Neural cell (in vitro differentiated cells): ENCODE measurements around the gene SPOCK1. TPM values are rescaled to one million over a fixed set of nuclear protein-coding genes. Genes with fewer than 3 reads are reported as not detected.

ENCODE experiments used
- H2AFZ ChIP-seq: fragments of 200-600, 300-800 bp; sonication (generic), shearing (Covaris generic); 2 replicates; pipeline ENCODE4 v1.6.0; 2014; ENCODE audit warnings: low read depth, mild to moderate bottlenecking, antibody characterized with exemption, low read length, moderate library complexity
- H3F3A ChIP-seq: fragments of 200-600 bp; shearing (Covaris generic); 2 replicates; pipeline ENCODE4 v1.6.1; 2016; ENCODE audit warnings: mild to moderate bottlenecking, moderate library complexity, mixed read lengths, antibody characterized with exemption, low read length; ENCODE audit not compliant: insufficient read depth, poor library complexity, severe bottlenecking
- H3K27ac ChIP-seq: fragments of 200-600, 300-800 bp; sonication (generic), shearing (Covaris generic); 2 replicates; pipeline ENCODE4 v1.5.1; 2014; ENCODE audit warnings: mild to moderate bottlenecking, low read length, moderate library complexity
- H3K27me3 ChIP-seq: fragments of 300-800, 200-600 bp; sonication (generic), shearing (Covaris generic); 2 replicates; pipeline ENCODE4 v1.6.0; 2014; ENCODE audit warnings: mild to moderate bottlenecking, low read depth, low read length, moderate library complexity; ENCODE audit not compliant: insufficient read depth
- H3K36me3 ChIP-seq: fragments of 300-800, 200-600 bp; sonication (generic), shearing (Covaris generic); 2 replicates; pipeline ENCODE4 v1.5.1; 2014; ENCODE audit warnings: mild to moderate bottlenecking, antibody characterized with exemption, low read length, moderate library complexity; ENCODE audit not compliant: insufficient read depth
- H3K4me2 ChIP-seq: fragments of 300-800, 200-600 bp; sonication (generic), shearing (Covaris generic); 2 replicates; pipeline ENCODE4 v1.6.0; 2014; ENCODE audit warnings: mild to moderate bottlenecking, low read length
- H3K4me3 ChIP-seq: fragments of 300-800, 200-600 bp; sonication (generic), shearing (Covaris generic); 2 replicates; pipeline ENCODE4 v1.5.1; 2014; ENCODE audit warnings: mild to moderate bottlenecking, low read length, moderate library complexity
- H3K79me2 ChIP-seq: fragments of 200-600 bp; shearing (Covaris generic); replicated peaks from 2 replicates; pipeline ENCODE4 v1.6.0; 2014; ENCODE audit warnings: mild to moderate bottlenecking, low read length, moderate library complexity; ENCODE audit not compliant: insufficient read depth
- H3K9ac ChIP-seq: fragments of 300-800, 200-600 bp; sonication (generic), shearing (Covaris generic); 2 replicates; pipeline ENCODE4 v1.6.1; 2016; ENCODE audit warnings: mild to moderate bottlenecking, low read length, mixed read lengths
- H3K9me2 ChIP-seq: fragments of 200-600 bp; shearing (Covaris generic); 2 replicates; pipeline ENCODE4 v1.6.1; 2016; ENCODE audit warnings: mild to moderate bottlenecking, low read length, mixed read lengths; ENCODE audit not compliant: insufficient read depth
- H3K9me3 ChIP-seq: fragments of 200-600, 300-800 bp; sonication (generic), shearing (Covaris generic); 2 replicates; pipeline ENCODE4 v1.6.1; 2016; ENCODE audit warnings: mild to moderate bottlenecking, mixed run types, low read length, moderate library complexity, mixed read lengths
- H4K20me1 ChIP-seq: fragments of 200-600 bp; shearing (Covaris generic); 2 replicates; pipeline ENCODE4 v1.6.1; 2016; ENCODE audit warnings: mild to moderate bottlenecking, mixed run types; ENCODE audit not compliant: insufficient read depth
- EP300 ChIP-seq: fragments of 450-650 bp; conservative IDR thresholded peaks from 2 replicates; pipeline ENCODE4 v1.6.1; 2014; ENCODE audit warnings: antibody characterized with exemption, mild to moderate bottlenecking, moderate library complexity; ENCODE audit not compliant: poor library complexity, severe bottlenecking
- EZH2 ChIP-seq: fragments of 200-600, 300-800 bp; shearing (Covaris generic), sonication (generic); IDR thresholded peaks from 2 replicates; pipeline ENCODE4 v1.6.1; 2014; ENCODE audit warnings: antibody characterized with exemption, low read length, borderline replicate concordance, mild to moderate bottlenecking; ENCODE audit not compliant: insufficient read depth, poor library complexity, severe bottlenecking
- POLR2AphosphoS5 ChIP-seq: IDR thresholded peaks from 2 replicates; pipeline ENCODE4 v1.6.1; 2012
- RAD21 ChIP-seq: fragments of 450-650 bp; conservative IDR thresholded peaks from 2 replicates; pipeline ENCODE4 v1.6.1; 2014; ENCODE audit warnings: antibody characterized with exemption, mild to moderate bottlenecking, moderate library complexity
- SMC3 ChIP-seq: fragments of 450-650 bp; conservative IDR thresholded peaks from 2 replicates; pipeline ENCODE4 v1.6.1; 2014; ENCODE audit warnings: antibody characterized with exemption, mild to moderate bottlenecking, moderate library complexity; ENCODE audit not compliant: poor library complexity
- TAF1 ChIP-seq: IDR thresholded peaks from 2 replicates; pipeline ENCODE4 v1.6.1; 2012; ENCODE audit warnings: low read depth
- polyA plus RNA-seq: library from polyadenylated mRNA; depleted of rRNA; stranded (reverse); fragments of >200 nt; gene quantifications from 2 replicates; pipeline ENCODE4 v1.2.3, GENCODE V29; 2014
- TF ChIP-seq, protein P1 (sequence below): IDR thresholded peaks from 2 replicates; pipeline ENCODE4 v1.6.1; 2012; ENCODE audit warnings: borderline replicate concordance
- TF ChIP-seq, protein P2 (sequence below): fragments of 450-650 bp; IDR thresholded peaks from 2 replicates; pipeline ENCODE4 v1.5.1; 2014; ENCODE audit warnings: antibody characterized with exemption, mild to moderate bottlenecking, moderate library complexity; ENCODE audit not compliant: poor library complexity, severe bottlenecking

The SPOCK1 gene
- polyA plus RNA-seq, 1 donor from 2014 or later, result 33.6 TPM

- H3K27me3 ChIP-seq, result no peaks in the 10 kb centered on the region
- H3K27ac ChIP-seq, result no peak overlapping the region
- H3K9me3 ChIP-seq, result no peaks in the 10 kb centered on the region
- no peak overlapping the region for H2AFZ ChIP-seq
- H3K79me2 ChIP-seq, result no peaks in the 10 kb centered on the region
- no peak overlapping the region for H3K4me3 ChIP-seq
- no peak for TF ChIP-seq EP300
- no peaks in the 10 kb centered on the region for H3K9me2 ChIP-seq
- no peak overlapping the region for H3K9ac ChIP-seq
- no peaks in the 10 kb centered on the region for H3F3A ChIP-seq
- H3K4me2 ChIP-seq, result no peak overlapping the region
- no peaks in the 10 kb centered on the region for H3K36me3 ChIP-seq
- no peaks in the 10 kb centered on the region for H4K20me1 ChIP-seq
Observed at GRCh38 chr5:137305971-137306602, 193.0 kb downstream of the SPOCK1 start.

DNA sequence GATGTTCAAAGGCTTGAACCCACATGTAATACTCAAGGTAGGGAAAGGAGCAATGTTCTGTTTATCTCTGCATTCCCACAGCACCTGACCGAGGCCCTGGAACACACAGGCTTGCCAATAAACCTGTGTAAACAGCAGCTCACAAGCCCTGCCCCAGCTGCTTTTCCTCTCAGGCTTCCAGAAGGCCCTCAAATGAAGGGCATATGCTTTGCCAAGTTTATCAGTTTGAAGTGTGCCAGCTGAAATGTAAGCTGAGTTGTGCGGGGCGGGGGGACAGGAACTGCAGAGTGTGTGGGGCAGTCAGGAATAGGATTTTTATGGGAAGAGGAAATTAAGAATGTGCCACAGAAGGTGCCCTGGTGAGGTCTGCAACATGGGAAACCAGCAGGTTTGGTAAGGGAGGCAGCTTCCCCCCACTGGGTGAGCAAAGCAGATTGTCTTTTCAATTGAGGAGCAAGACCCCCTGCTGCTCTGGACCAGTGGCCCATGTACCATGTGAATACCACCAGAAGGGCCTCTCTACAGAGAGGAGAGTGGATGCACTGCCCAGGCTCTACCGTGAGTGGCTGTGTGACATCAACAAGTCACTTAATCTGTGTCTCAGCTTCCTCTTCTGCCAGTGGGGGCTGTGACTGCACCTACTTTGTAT is 194.8 kb downstream of the SPOCK1 start:
- H3K9me2 ChIP-seq, result no peaks in the 10 kb centered on the region
- H4K20me1 ChIP-seq, result no peaks in the 10 kb centered on the region
- no peak overlapping the region for H3K4me3 ChIP-seq
- H3K9me3 ChIP-seq, result no peaks in the 10 kb centered on the region
- no peak overlapping the region for H3K27ac ChIP-seq
- H3F3A ChIP-seq, result no peaks in the 10 kb centered on the region
- H3K36me3 ChIP-seq, result no peaks in the 10 kb centered on the region
- TF ChIP-seq SMC3 (no peak), EZH2 (no peak), EP300 (no peak), TAF1 (no peak), RAD21 (no peak), POLR2AphosphoS5 (no peak)
- TF ChIP-seq, protein P1, sequence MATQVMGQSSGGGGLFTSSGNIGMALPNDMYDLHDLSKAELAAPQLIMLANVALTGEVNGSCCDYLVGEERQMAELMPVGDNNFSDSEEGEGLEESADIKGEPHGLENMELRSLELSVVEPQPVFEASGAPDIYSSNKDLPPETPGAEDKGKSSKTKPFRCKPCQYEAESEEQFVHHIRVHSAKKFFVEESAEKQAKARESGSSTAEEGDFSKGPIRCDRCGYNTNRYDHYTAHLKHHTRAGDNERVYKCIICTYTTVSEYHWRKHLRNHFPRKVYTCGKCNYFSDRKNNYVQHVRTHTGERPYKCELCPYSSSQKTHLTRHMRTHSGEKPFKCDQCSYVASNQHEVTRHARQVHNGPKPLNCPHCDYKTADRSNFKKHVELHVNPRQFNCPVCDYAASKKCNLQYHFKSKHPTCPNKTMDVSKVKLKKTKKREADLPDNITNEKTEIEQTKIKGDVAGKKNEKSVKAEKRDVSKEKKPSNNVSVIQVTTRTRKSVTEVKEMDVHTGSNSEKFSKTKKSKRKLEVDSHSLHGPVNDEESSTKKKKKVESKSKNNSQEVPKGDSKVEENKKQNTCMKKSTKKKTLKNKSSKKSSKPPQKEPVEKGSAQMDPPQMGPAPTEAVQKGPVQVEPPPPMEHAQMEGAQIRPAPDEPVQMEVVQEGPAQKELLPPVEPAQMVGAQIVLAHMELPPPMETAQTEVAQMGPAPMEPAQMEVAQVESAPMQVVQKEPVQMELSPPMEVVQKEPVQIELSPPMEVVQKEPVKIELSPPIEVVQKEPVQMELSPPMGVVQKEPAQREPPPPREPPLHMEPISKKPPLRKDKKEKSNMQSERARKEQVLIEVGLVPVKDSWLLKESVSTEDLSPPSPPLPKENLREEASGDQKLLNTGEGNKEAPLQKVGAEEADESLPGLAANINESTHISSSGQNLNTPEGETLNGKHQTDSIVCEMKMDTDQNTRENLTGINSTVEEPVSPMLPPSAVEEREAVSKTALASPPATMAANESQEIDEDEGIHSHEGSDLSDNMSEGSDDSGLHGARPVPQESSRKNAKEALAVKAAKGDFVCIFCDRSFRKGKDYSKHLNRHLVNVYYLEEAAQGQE, result no peak
- TF ChIP-seq, protein P2, sequence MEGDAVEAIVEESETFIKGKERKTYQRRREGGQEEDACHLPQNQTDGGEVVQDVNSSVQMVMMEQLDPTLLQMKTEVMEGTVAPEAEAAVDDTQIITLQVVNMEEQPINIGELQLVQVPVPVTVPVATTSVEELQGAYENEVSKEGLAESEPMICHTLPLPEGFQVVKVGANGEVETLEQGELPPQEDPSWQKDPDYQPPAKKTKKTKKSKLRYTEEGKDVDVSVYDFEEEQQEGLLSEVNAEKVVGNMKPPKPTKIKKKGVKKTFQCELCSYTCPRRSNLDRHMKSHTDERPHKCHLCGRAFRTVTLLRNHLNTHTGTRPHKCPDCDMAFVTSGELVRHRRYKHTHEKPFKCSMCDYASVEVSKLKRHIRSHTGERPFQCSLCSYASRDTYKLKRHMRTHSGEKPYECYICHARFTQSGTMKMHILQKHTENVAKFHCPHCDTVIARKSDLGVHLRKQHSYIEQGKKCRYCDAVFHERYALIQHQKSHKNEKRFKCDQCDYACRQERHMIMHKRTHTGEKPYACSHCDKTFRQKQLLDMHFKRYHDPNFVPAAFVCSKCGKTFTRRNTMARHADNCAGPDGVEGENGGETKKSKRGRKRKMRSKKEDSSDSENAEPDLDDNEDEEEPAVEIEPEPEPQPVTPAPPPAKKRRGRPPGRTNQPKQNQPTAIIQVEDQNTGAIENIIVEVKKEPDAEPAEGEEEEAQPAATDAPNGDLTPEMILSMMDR, result no peak
- H3K79me2 ChIP-seq, result no peaks in the 10 kb centered on the region
- H3K4me2 ChIP-seq, result no peak overlapping the region
- no peak overlapping the region for H2AFZ ChIP-seq
- no peak overlapping the region for H3K9ac ChIP-seq
- H3K27me3 ChIP-seq, result no peaks in the 10 kb centered on the region
